Lung (tissue), 12 donors: ENCODE data around the gene UBE2C. TPM values are rescaled to one million over a fixed set of nuclear protein-coding genes. Genes with fewer than 3 reads are reported as not detected.
A peak's percentile ranks its signal among the peaks of the same experiment; 100 is the strongest.

ENCODE experiments used
- ATAC-seq: fragments of 200-7000 bp; cut with Tn5 transposase; one replicate; pipeline ENCODE4 v1.9.1; 2020; ENCODE audit warnings: moderate number of reproducible peaks; ENCODE audit not compliant: insufficient read depth, low FRiP score
- DNase-seq, 3 donors: peaks; one replicate each; pipeline ENCODE4 v3.0.0-alpha.2; 2013 to 2017
- H3K27ac ChIP-seq, 2 donors: one replicate each; pipeline ENCODE4 v1.5.1; 2013; ENCODE audit warnings: mild to moderate bottlenecking in 2 of 2, moderate library complexity in 2 of 2, control low read depth in 1 of 2, inconsistent platforms in 1 of 2, low read depth in 1 of 2, low read length in 1 of 2
- H3K27me3 ChIP-seq, 3 donors: one replicate each; pipeline ENCODE4 v1.5.1; 2013; ENCODE audit warnings: low read length in 2 of 3; ENCODE audit not compliant: control insufficient read depth in 3 of 3, insufficient read depth in 3 of 3
- H3K36me3 ChIP-seq, 4 donors: one replicate each; pipeline ENCODE4 v1.5.1; 2013; ENCODE audit warnings: low read length in 4 of 4, mild to moderate bottlenecking in 1 of 4, moderate library complexity in 1 of 4; ENCODE audit not compliant: control insufficient read depth in 4 of 4, insufficient read depth in 4 of 4
- H3K4me1 ChIP-seq, 5 donors: one replicate each; pipeline ENCODE4 v1.5.1; 2013; ENCODE audit warnings: low read length in 5 of 5, mild to moderate bottlenecking in 2 of 5, moderate library complexity in 1 of 5; ENCODE audit not compliant: control insufficient read depth in 5 of 5, insufficient read depth in 5 of 5
- H3K4me3 ChIP-seq: one replicate; pipeline ENCODE4 v1.5.1; 2013; ENCODE audit warnings: mild to moderate bottlenecking, control low read depth, moderate library complexity
- H3K9ac ChIP-seq, 2 donors: one replicate each; pipeline ENCODE4 v1.5.1; 2013; ENCODE audit warnings: low read length in 2 of 2, control low read depth in 1 of 2; ENCODE audit not compliant: insufficient read depth in 1 of 2
- H3K9me3 ChIP-seq, 4 donors: one replicate each; pipeline ENCODE4 v1.5.1; 2013; ENCODE audit warnings: low read length in 3 of 4, mild to moderate bottlenecking in 1 of 4, moderate library complexity in 1 of 4; ENCODE audit not compliant: control insufficient read depth in 4 of 4, insufficient read depth in 3 of 4
- CTCF ChIP-seq: IDR thresholded peaks from 2 replicates; pipeline ENCODE4 v1.5.1; 2012; ENCODE audit warnings: mild to moderate bottlenecking; ENCODE audit errors: control extremely low read depth, extremely low read depth
- WGBS, 2 donors: extraction: QIAGEN DNeasy Blood & Tissue Kit; methylation state at CpG; one replicate each; pipeline ENCODE4 v1.1.7; 2013; 5-methylcytosine and 5-hydroxymethylcytosine counted together
- polyA plus RNA-seq, 2 donors: library from polyadenylated mRNA; stranded (reverse); fragments of 200-250 nt; gene quantifications; one replicate each; pipeline ENCODE4 v1.2.1, GENCODE V29; 2013
- total RNA-seq, 2 donors: library from RNA; depleted of rRNA in 1 of 2; stranded (reverse); fragments of >200 nt in 1 of 2; gene quantifications; one replicate each; pipeline ENCODE4 v1.2.1, GENCODE V29; 2014 to 2021
- donor health status: control.
- donor health status: control.
- donor health status: Bipolar disorder and iron deficiency.
- donor health status: healthy.
- donor health status: DM: yes; HTN: yes; CAD: no.

Gene UBE2C
- total and polyA plus RNA-seq, 4 donors: 2.5 to 17.0 (median 5.5) TPM

GRCh38 chr20:45826381-45827019 lies 14.1 kb downstream of the UBE2C start:
- no peaks in the 10 kb centered on the region for H3K36me3 ChIP-seq
- no peak overlapping the region for H3K4me3 ChIP-seq
- peaks cover 0 to 19% (median 7%) of the 10 kb centered on the region in 5 donors for H3K4me1 ChIP-seq
- no peaks in the 10 kb centered on the region for H3K9me3 ChIP-seq
- peak overlapping the region in 1 of 2 donors; percentile 19 for H3K9ac ChIP-seq
- DNase-seq (peak; percentile 36 to 73 (median 38)), ATAC-seq (peak; percentile 60)
- TF ChIP-seq CTCF: no peak
- H3K27ac ChIP-seq: peak overlapping the region in 1 of 2 donors; percentile 17
- 68 to 87% methylated on average over 6 of the region's 6 CpGs for WGBS, 2 donors
- peaks cover 0 to 26% (median 19%) of the 10 kb centered on the region in 3 donors for H3K27me3 ChIP-seq

GRCh38 chr20:45827030-45827652 lies 14.7 kb downstream of the UBE2C start, which contains the start of gene TNNC2:
TSS of gene TNNC2 (minus strand) at chr20:45827312. CDS start at chr20:45827248, 64 bp downstream.
- WGBS, 2 donors: 89 to 90% methylated on average over 8 of the region's 8 CpGs

GRCh38 chr20:45827712-45828111 lies 15.3 kb downstream of the UBE2C start:
- Histone ChIP-seq H3K27ac (no peak overlapping the region), H3K27me3 (peaks cover 0 to 19% (median 14%) of the 10 kb centered on the region in 3 donors), H3K9me3 (no peaks in the 10 kb centered on the region), H3K4me1 (peaks cover 0 to 19% (median 8%) of the 10 kb centered on the region in 5 donors), H3K9ac (no peak overlapping the region), H3K36me3 (no peaks in the 10 kb centered on the region), H3K4me3 (no peak overlapping the region)
- no peak for ATAC-seq
- TF ChIP-seq CTCF: no peak
- WGBS, 2 donors: 74 to 79% methylated on average over 6 of the region's 6 CpGs
- DNase-seq: no peak

More at GRCh38 chr20:45827030-45827652, 14.7 kb downstream of the UBE2C start, which contains the start of gene TNNC2:
- H3K27me3 ChIP-seq: peaks cover 0 to 22% (median 19%) of the 10 kb centered on the region in 3 donors
- ATAC-seq (no peak), DNase-seq (no peak)
- H3K9me3 ChIP-seq: no peaks in the 10 kb centered on the region
- TF ChIP-seq CTCF: no peak
- H3K36me3 ChIP-seq: no peaks in the 10 kb centered on the region
- H3K27ac ChIP-seq: peak within 1 kb of the TSS in 1 of 2 donors; percentile 20
- no peak within 1 kb of the TSS for H3K4me3 ChIP-seq
- H3K4me1 ChIP-seq: peaks cover 0 to 19% (median 7%) of the 10 kb centered on the region in 5 donors
- H3K9ac ChIP-seq: peak within 1 kb of the TSS in 1 of 2 donors; percentile 19
